ENCODE measurements around the gene PAQR4. TPM values are rescaled to one million over a fixed set of nuclear protein-coding genes. Genes with fewer than 3 reads are reported as not detected.

Gene PAQR4
- total and polyA plus RNA-seq, 2 of the 13 experiments (the other 11 are each of a cell fraction or from before 2014, with no cell fraction given) = 15.9 to 24.8 TPM

DNA sequence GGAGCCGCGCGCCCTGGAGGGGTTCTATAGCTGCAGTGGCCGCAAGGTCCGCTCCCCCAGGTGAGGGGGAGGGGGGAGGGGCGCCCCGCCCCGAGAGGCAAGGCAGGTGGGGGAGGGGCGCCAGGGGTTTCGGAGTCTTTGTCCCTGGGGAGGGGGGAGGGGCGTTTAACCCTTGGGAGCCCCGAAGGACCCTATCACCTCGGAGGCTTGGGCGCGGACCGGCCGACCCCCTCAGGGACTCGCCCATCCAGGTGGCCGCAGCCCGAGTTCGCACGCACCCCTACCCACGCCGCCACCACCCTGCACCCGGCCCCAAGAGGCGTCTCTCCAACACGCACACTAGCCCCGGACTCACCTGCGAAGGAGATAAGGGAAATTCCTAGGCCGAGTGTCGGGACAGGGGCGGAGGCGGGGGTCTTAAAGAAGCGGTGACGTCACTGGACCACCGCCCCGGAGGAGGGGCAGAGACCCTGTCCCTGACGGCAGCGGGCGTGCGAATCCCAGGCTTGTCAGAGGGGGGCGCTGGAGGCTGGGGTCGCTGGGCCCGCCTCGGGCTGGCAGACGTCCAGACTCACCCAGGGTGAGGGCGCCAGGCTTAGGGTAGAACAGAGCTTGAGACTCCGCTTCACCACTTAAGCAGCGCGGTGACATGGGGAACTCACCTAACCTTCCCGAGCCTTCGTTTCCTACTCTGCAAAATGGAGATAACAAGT is 48.8 kb downstream of the PAQR4 start, which contains the start of gene CLDN6 (continued):
- TF ChIP-seq, protein P1, sequence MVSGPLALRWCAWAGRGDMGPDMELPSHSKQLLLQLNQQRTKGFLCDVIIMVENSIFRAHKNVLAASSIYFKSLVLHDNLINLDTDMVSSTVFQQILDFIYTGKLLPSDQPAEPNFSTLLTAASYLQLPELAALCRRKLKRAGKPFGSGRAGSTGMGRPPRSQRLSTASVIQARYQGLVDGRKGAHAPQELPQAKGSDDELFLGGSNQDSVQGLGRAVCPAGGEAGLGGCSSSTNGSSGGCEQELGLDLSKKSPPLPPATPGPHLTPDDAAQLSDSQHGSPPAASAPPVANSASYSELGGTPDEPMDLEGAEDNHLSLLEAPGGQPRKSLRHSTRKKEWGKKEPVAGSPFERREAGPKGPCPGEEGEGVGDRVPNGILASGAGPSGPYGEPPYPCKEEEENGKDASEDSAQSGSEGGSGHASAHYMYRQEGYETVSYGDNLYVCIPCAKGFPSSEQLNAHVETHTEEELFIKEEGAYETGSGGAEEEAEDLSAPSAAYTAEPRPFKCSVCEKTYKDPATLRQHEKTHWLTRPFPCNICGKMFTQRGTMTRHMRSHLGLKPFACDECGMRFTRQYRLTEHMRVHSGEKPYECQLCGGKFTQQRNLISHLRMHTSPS (CRISPR knock-in tag; IDR thresholded peaks at IDR 0.05; ENCODE audit: low read depth) = 0 out of 2 replicates have a peak, but pooled peaks have one; percentile 48
- TF ChIP-seq DNMT1 (CRISPR knock-in tag; IDR thresholded peaks at IDR 0.05) (no peak), ZNF235 (CRISPR knock-in tag; IDR thresholded peaks at IDR 0.05; ENCODE audit: borderline replicate concordance) (no peak), KLF9 (CRISPR knock-in tag; IDR thresholded peaks at IDR 0.05; ENCODE audit: low read depth) (no peak), SETDB1 (CRISPR knock-in tag; IDR thresholded peaks at IDR 0.05; ENCODE audit: borderline replicate concordance) (no peak), CBFB (CRISPR knock-in tag; IDR thresholded peaks at IDR 0.05) (peak; percentile 33; the same call in 1 of the 2 replicates), ZNF552 (CRISPR knock-in tag; IDR thresholded peaks at IDR 0.05; ENCODE audit: borderline replicate concordance) (no peak), ZNF557 (CRISPR knock-in tag; IDR thresholded peaks at IDR 0.05) (no peak), ZNF30 (CRISPR knock-in tag; IDR thresholded peaks at IDR 0.05) (no peak), TBX3 (IDR thresholded peaks at IDR 0.05; ENCODE audit: borderline replicate concordance) (no peak), ZNF33B (CRISPR knock-in tag; IDR thresholded peaks at IDR 0.05) (no peak), ZNF577 (CRISPR knock-in tag; IDR thresholded peaks at IDR 0.05; ENCODE audit: borderline replicate concordance, low read depth) (no peak), ATM (IDR thresholded peaks at IDR 0.05; ENCODE audit: borderline replicate concordance) (no peak), NONO (IDR thresholded peaks at IDR 0.05) (no peak), NONO (CRISPR knock-in tag; conservative IDR thresholded peaks at IDR 0.05) (no peak)
- TF ChIP-seq, protein P2, sequence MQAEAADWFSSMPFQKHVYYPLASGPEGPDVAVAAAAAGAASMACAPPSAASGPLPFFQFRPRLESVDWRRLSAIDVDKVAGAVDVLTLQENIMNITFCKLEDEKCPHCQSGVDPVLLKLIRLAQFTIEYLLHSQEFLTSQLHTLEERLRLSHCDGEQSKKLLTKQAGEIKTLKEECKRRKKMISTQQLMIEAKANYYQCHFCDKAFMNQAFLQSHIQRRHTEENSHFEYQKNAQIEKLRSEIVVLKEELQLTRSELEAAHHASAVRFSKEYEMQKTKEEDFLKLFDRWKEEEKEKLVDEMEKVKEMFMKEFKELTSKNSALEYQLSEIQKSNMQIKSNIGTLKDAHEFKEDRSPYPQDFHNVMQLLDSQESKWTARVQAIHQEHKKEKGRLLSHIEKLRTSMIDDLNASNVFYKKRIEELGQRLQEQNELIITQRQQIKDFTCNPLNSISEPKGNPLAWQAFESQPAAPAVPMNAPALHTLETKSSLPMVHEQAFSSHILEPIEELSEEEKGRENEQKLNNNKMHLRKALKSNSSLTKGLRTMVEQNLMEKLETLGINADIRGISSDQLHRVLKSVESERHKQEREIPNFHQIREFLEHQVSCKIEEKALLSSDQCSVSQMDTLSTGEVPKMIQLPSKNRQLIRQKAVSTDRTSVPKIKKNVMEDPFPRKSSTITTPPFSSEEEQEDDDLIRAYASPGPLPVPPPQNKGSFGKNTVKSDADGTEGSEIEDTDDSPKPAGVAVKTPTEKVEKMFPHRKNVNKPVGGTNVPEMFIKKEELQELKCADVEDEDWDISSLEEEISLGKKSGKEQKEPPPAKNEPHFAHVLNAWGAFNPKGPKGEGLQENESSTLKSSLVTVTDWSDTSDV (CRISPR knock-in tag; IDR thresholded peaks at IDR 0.05) = no peak
- TF ChIP-seq, protein P3, sequence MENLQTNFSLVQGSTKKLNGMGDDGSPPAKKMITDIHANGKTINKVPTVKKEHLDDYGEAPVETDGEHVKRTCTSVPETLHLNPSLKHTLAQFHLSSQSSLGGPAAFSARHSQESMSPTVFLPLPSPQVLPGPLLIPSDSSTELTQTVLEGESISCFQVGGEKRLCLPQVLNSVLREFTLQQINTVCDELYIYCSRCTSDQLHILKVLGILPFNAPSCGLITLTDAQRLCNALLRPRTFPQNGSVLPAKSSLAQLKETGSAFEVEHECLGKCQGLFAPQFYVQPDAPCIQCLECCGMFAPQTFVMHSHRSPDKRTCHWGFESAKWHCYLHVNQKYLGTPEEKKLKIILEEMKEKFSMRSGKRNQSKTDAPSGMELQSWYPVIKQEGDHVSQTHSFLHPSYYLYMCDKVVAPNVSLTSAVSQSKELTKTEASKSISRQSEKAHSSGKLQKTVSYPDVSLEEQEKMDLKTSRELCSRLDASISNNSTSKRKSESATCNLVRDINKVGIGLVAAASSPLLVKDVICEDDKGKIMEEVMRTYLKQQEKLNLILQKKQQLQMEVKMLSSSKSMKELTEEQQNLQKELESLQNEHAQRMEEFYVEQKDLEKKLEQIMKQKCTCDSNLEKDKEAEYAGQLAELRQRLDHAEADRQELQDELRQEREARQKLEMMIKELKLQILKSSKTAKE (CRISPR knock-in tag; IDR thresholded peaks at IDR 0.05; ENCODE audit: borderline replicate concordance) = no peak
- TF ChIP-seq, protein P4, sequence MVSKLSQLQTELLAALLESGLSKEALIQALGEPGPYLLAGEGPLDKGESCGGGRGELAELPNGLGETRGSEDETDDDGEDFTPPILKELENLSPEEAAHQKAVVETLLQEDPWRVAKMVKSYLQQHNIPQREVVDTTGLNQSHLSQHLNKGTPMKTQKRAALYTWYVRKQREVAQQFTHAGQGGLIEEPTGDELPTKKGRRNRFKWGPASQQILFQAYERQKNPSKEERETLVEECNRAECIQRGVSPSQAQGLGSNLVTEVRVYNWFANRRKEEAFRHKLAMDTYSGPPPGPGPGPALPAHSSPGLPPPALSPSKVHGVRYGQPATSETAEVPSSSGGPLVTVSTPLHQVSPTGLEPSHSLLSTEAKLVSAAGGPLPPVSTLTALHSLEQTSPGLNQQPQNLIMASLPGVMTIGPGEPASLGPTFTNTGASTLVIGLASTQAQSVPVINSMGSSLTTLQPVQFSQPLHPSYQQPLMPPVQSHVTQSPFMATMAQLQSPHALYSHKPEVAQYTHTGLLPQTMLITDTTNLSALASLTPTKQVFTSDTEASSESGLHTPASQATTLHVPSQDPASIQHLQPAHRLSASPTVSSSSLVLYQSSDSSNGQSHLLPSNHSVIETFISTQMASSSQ (IDR thresholded peaks at IDR 0.05; ENCODE audit: low read depth) = no peak
- TF ChIP-seq, protein P4 (CRISPR knock-in tag; IDR thresholded peaks at IDR 0.05; ENCODE audit: borderline replicate concordance) = no peak
